Activated CD8-positive, alpha-beta memory T cell treated with anti-CD3 and anti-CD28 coated beads for 24 hours (primary cell): ENCODE measurements around the gene TBC1D10B.
A peak's percentile ranks its signal among the peaks of the same experiment; 100 is the strongest.
"Not testable (repeated sequence)": the region's sequence is repeated elsewhere in the genome, so short reads cannot be mapped to it uniquely, and the experiment has no call there.

Source experiments
- DNase-seq: peaks from one replicate; pipeline ENCODE4 v3.0.0-alpha.2; 2020

Gene TBC1D10B

GRCh38 chr16:30354423-30355143 lies 15.7 kb downstream of the TBC1D10B start:
- no peak for DNase-seq

- DNase-seq, result no peak
Measured at GRCh38 chr16:30353438-30354129, 16.7 kb downstream of the TBC1D10B start.

GRCh38 chr16:30352488-30353401 lies 17.5 kb downstream of the TBC1D10B start:
- no peak for DNase-seq

GRCh38 chr16:30351586-30352419 lies 18.5 kb downstream of the TBC1D10B start:
- DNase-seq, result no peak

- no peak for DNase-seq
Measured at GRCh38 chr16:30351001-30351441, 19.3 kb downstream of the TBC1D10B start.

GRCh38 chr16:30350134-30350871 lies 20.0 kb downstream of the TBC1D10B start:
- no peak for DNase-seq

- DNase-seq, result no peak
Measured at GRCh38 chr16:30349675-30350074, 20.6 kb downstream of the TBC1D10B start.

GRCh38 chr16:30348929-30349328 lies 21.4 kb downstream of the TBC1D10B start:
- DNase-seq, result no peak

- DNase-seq, result no peak
Measured at GRCh38 chr16:30348113-30348512, 22.2 kb downstream of the TBC1D10B start.

- no peak for DNase-seq
Measured at GRCh38 chr16:30346286-30346685, 24.0 kb downstream of the TBC1D10B start.

GRCh38 chr16:30343491-30343820 lies 26.8 kb downstream of the TBC1D10B start:
- not testable (repeated sequence) for DNase-seq

GRCh38 chr16:30342751-30343490 lies 27.4 kb downstream of the TBC1D10B start:
- DNase-seq, result peak; percentile 47

GRCh38 chr16:30341971-30342370 lies 28.3 kb downstream of the TBC1D10B start:
- DNase-seq, result peak; percentile 4

- DNase-seq, result peak; percentile 55
Measured at GRCh38 chr16:30340621-30341020, 29.7 kb downstream of the TBC1D10B start.

GRCh38 chr16:30338715-30339114 lies 31.6 kb downstream of the TBC1D10B start:
- DNase-seq, result not testable (repeated sequence)

GRCh38 chr16:30337964-30338357 lies 32.3 kb downstream of the TBC1D10B start:
- peak; percentile 11 for DNase-seq

GRCh38 chr16:30335598-30336474 lies 34.5 kb downstream of the TBC1D10B start:
- no peak for DNase-seq

- DNase-seq, result peak; percentile 95
Measured at GRCh38 chr16:30335028-30335597, 35.2 kb downstream of the TBC1D10B start.

- peak; percentile 92 for DNase-seq
Measured at GRCh38 chr16:30334473-30334989, 35.8 kb downstream of the TBC1D10B start.
